ENCODE measurements around the gene CARD10.
"Not testable (repeated sequence)": the region's sequence is repeated elsewhere in the genome, so short reads cannot be mapped to it uniquely, and the experiment has no call there.

DNA sequence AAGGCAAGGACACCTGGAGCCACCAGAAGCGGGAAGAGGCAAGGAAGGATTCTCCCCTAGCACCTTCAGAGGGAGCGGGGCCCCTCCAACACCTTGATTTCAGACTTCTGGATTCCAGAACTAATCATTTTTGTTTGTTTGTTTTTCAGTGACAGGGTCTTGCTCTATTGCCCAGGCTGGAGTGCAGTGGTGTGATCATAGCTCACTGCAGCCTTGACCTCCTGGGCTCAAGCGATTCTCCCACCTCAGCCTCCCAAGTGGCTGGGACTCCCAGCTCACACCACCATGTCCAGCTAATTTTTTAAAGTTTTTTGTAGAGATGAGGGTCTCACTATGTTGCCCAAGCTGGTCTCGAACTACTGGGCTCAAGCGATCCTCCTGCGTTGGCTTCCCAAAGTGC lies 20.6 kb upstream of the CARD10 start:
- TF ChIP-seq SUZ12 (IDR thresholded peaks at IDR 0.05; ENCODE audit: extremely low read depth, insufficient read depth, insufficient read length); YY1 (IDR thresholded peaks at IDR 0.05; ENCODE audit: insufficient read depth, insufficient read length): not testable (repeated sequence)
